ENCODE results near the gene PPP1R12A.

- TF ChIP-seq POLR2A (IDR thresholded peaks at IDR 0.05; ENCODE audit: low read length) = no peak
- TF ChIP-seq GATA1 (IDR thresholded peaks at IDR 0.05; ENCODE audit: low read depth, low read length) = no peak
Observed at GRCh38 chr12:79838359-79838758, 96.5 kb downstream of the PPP1R12A start.
